Measurements from ENCODE around the gene FNDC3B. TPM values are rescaled to one million over a fixed set of nuclear protein-coding genes. Genes with fewer than 3 reads are reported as not detected.

FNDC3B gene
- total and polyA plus RNA-seq, 12 donors, result 9.7 to 118 (median 85.0) TPM

GRCh38 chr3:172375206-172375850 lies 335.9 kb downstream of the FNDC3B start:
- no peak for ATAC-seq
- WGBS, 2 donors, result 95% methylated on average over 4 of the region's 4 CpGs
- H3K4me3 ChIP-seq, result no peak overlapping the region
- H3K27ac ChIP-seq, result no peak overlapping the region
- TF ChIP-seq CTCF (IDR thresholded peaks at IDR 0.05), result no peak
- H3K9me3 ChIP-seq, result peaks cover 0 to 10% (median 0%) of the 10 kb centered on the region in 11 donors
- intact Hi-C loops (cut with DNase I), result loop anchor here in 1 of 10 donors (10.0 kb wide), 2 partner anchors 89 to 279 kb away; no protein-coding TSS in a partner anchor
- no peak for DNase-seq
- H3K36me3 ChIP-seq, result peaks cover 0 to 100% (median 33%) of the 10 kb centered on the region in 9 donors
- peaks cover 0 to 9% (median 1%) of the 10 kb centered on the region in 9 donors for H3K4me1 ChIP-seq
- no peaks in the 10 kb centered on the region for H3K27me3 ChIP-seq

GRCh38 chr3:172376402-172376801 lies 337.0 kb downstream of the FNDC3B start:
- Histone ChIP-seq H3K36me3 (peaks cover 0 to 100% (median 42%) of the 10 kb centered on the region in 9 donors), H3K4me3 (no peak overlapping the region), H3K4me1 (peaks cover 0 to 7% (median 0%) of the 10 kb centered on the region in 9 donors), H3K27me3 (no peaks in the 10 kb centered on the region), H3K27ac (no peak overlapping the region), H3K9me3 (peaks cover 0 to 10% (median 0%) of the 10 kb centered on the region in 11 donors)
- DNase-seq (no peak), ATAC-seq (no peak)
- TF ChIP-seq CTCF (IDR thresholded peaks at IDR 0.05), result no peak
- intact Hi-C loops (cut with DNase I), result loop anchor here in 1 of 10 donors (10.0 kb wide), 2 partner anchors 88 to 278 kb away; no protein-coding TSS in a partner anchor

- H3K36me3 ChIP-seq, result peaks cover 0 to 98% (median 41%) of the 10 kb centered on the region in 9 donors
These were observed 337.5 kb downstream of the FNDC3B start for GRCh38 chr3:172376881-172377280.

DNA sequence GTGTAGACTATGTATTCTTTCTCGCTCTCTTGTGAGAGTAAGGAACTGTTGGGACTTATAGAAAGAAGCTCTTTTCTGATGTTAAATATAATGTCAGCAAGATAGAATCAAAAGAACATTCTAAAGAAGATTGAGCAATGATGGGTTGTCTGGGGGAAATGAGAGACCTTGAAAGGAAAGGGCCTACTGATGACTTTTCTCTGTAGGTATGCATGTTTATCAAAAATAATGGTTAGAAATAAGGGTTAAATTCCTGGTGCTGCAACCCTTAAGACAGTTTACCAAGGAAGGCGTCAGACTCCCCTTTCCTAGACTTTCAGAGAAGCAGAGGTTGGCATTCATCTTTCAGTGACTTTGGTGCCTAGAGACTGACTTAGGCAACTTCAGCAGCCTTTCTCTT lies 339.1 kb downstream of the FNDC3B start:
- Histone ChIP-seq H3K36me3 (peaks cover 0 to 90% (median 38%) of the 10 kb centered on the region in 9 donors), H3K27me3 (no peaks in the 10 kb centered on the region), H3K4me1 (peaks cover 0 to 7% (median 0%) of the 10 kb centered on the region in 9 donors), H3K27ac (no peak overlapping the region), H3K4me3 (no peak overlapping the region), H3K9me3 (peaks cover 0 to 17% (median 0%) of the 10 kb centered on the region in 11 donors)
- 96 to 98% methylated on average over 2 of the region's 2 CpGs for WGBS, 2 donors
- ATAC-seq (no peak), DNase-seq (no peak)
- no peak for TF ChIP-seq CTCF (IDR thresholded peaks at IDR 0.05)
- intact Hi-C loops (cut with DNase I), result loop anchor here in 1 of 10 donors (10.0 kb wide), 2 partner anchors 86 to 276 kb away; no protein-coding TSS in a partner anchor

More at GRCh38 chr3:172376881-172377280, 337.5 kb downstream of the FNDC3B start:
- H3K9me3 ChIP-seq, result peaks cover 0 to 10% (median 0%) of the 10 kb centered on the region in 11 donors
- DNase-seq, result no peak
- intact Hi-C loops (cut with DNase I), result loop anchor here in 1 of 10 donors (10.0 kb wide), 2 partner anchors 88 to 278 kb away; no protein-coding TSS in a partner anchor
- ATAC-seq, result no peak
- no peak overlapping the region for H3K4me3 ChIP-seq
- WGBS, 2 donors, result 93 to 99% methylated on average over 4 of the region's 4 CpGs
- peak overlapping the region in 1 of 10 donors; percentile 8 for H3K27ac ChIP-seq
- peaks cover 0 to 7% (median 0%) of the 10 kb centered on the region in 9 donors for H3K4me1 ChIP-seq
- no peaks in the 10 kb centered on the region for H3K27me3 ChIP-seq
- TF ChIP-seq CTCF (IDR thresholded peaks at IDR 0.05), result no peak

Data from heart right ventricle (tissue), 16 donors.